Naive thymus-derived CD4-positive, alpha-beta T cell (primary cell): Measurements from ENCODE around the gene ZNF286A. TPM values are rescaled to one million over a fixed set of nuclear protein-coding genes. Genes with fewer than 3 reads are reported as not detected.
"Not testable (repeated sequence)": the region's sequence is repeated elsewhere in the genome, so short reads cannot be mapped to it uniquely, and the experiment has no call there.

Experiments
- ATAC-seq: fragments of 150-1000 bp; cut with Tn5 transposase; 2 replicates; pipeline ENCODE4 v1.10.0; 2021; ENCODE audit warnings: mild to moderate bottlenecking, moderate library complexity
- CTCF ChIA-PET: fragments of 350-600 bp; sonication (Branson Sonifier 250); formaldehyde crosslinking; loops from one replicate; lab custom pipeline; 2021; ENCODE audit warnings: antibody characterized with exemption; lab: Charles Lee
- POLR2A ChIA-PET: fragments of 350-600 bp; sonication (Branson Sonifier 250); formaldehyde crosslinking; loops from one replicate; lab custom pipeline; 2021; ENCODE audit warnings: antibody characterized with exemption, inconsistent platforms; lab: Charles Lee
- DNase-seq, 9 donors: peaks; one replicate each; pipeline versions ENCODE4 v3.0.0 to v3.0.0-alpha.2; 2020 to 2022; ENCODE audit warnings: mixed read lengths in 1 of 9
- H3K27ac ChIP-seq: one replicate; pipeline ENCODE4 v1.7.0; 2013; ENCODE audit warnings: mild to moderate bottlenecking, low read depth, low read length, moderate library complexity
- H3K27me3 ChIP-seq, 2 donors: one replicate each; pipeline ENCODE4 v1.7.0; 2013; ENCODE audit warnings: low read length in 2 of 2, mild to moderate bottlenecking in 2 of 2, moderate library complexity in 2 of 2; ENCODE audit not compliant: control insufficient read depth in 2 of 2, insufficient read depth in 2 of 2
- H3K36me3 ChIP-seq, 3 experiments: 1 replicate in 2 of 3; 2 replicates in 1 of 3; pipeline ENCODE4 v1.7.0; 2013; ENCODE audit warnings: low read length in 3 of 3, mild to moderate bottlenecking in 3 of 3, moderate library complexity in 1 of 3; ENCODE audit not compliant: insufficient read depth in 3 of 3, control insufficient read depth in 2 of 3
- H3K4me1 ChIP-seq, 2 donors: one replicate each; pipeline ENCODE4 v1.7.0; 2013; ENCODE audit warnings: low read length in 2 of 2, mild to moderate bottlenecking in 2 of 2, moderate library complexity in 1 of 2; ENCODE audit not compliant: control insufficient read depth in 2 of 2, insufficient read depth in 2 of 2
- H3K4me3 ChIP-seq: 2 replicates; pipeline ENCODE4 v1.7.0; 2013; ENCODE audit warnings: mild to moderate bottlenecking, low read length
- H3K9me3 ChIP-seq, 3 experiments: 1 replicate in 2 of 3; 2 replicates in 1 of 3; pipeline ENCODE4 v1.7.0; 2013; ENCODE audit warnings: low read length in 3 of 3; ENCODE audit not compliant: control insufficient read depth in 2 of 3
- H3K27ac Mint-ChIP-seq, 9 donors: one replicate each; pipeline ENCODE4 v1.8.0; 2020 to 2022; ENCODE audit warnings: mixed read lengths in 9 of 9, mild to moderate bottlenecking in 8 of 9, moderate library complexity in 5 of 9, inconsistent platforms in 2 of 9
- H3K27me3 Mint-ChIP-seq, 5 donors: one replicate each; pipeline ENCODE4 v1.8.0; 2021 to 2022; ENCODE audit warnings: mixed read lengths in 5 of 5, mild to moderate bottlenecking in 1 of 5
- H3K36me3 Mint-ChIP-seq, 5 donors: one replicate each; pipeline ENCODE4 v1.8.0; 2020 to 2022; ENCODE audit warnings: mixed read lengths in 5 of 5, mild to moderate bottlenecking in 3 of 5, inconsistent platforms in 1 of 5
- H3K4me1 Mint-ChIP-seq, 7 donors: one replicate each; pipeline ENCODE4 v1.8.0; 2020 to 2022; ENCODE audit warnings: mixed read lengths in 7 of 7, mild to moderate bottlenecking in 3 of 7, inconsistent platforms in 1 of 7
- H3K4me3 Mint-ChIP-seq, 10 donors: one replicate each; pipeline ENCODE4 v1.8.0; 2020 to 2022; ENCODE audit warnings: mild to moderate bottlenecking in 10 of 10, mixed read lengths in 10 of 10, moderate library complexity in 6 of 10, inconsistent platforms in 2 of 10
- H3K9me3 Mint-ChIP-seq, 11 donors: one replicate each; pipeline ENCODE4 v1.8.0; 2020 to 2022; ENCODE audit warnings: mixed read lengths in 11 of 11, mild to moderate bottlenecking in 4 of 11, inconsistent platforms in 1 of 11, moderate library complexity in 1 of 11
- intact Hi-C, 2 donors: fragments of 100-400 bp; cut with micrococcal nuclease; formaldehyde crosslinking; loops; one replicate each; pipeline ENCODE4 v1.15.1; 2023
- polyA plus RNA-seq, 2 donors: library from polyadenylated mRNA; unstranded; fragments of 300-500 nt; fragmentation: Illumina TruSeq; gene quantifications; one replicate each; pipeline ENCODE4 v1.2.3, GENCODE V29; 2021
- total RNA-seq, 6 experiments: library from RNA in 5 of 6; stranded (reverse) in 5 of 6; gene quantifications; 1 replicate in 5 of 6; 2 replicates in 1 of 6; pipeline ENCODE4 v1.2.3 and lab custom pipeline; 2021 to 2026

The ZNF286A gene
- total RNA-seq (10 to 100 TPM; 14.7 to 32.1 (median 23.6) TPM), polyA plus RNA-seq (10 to 100 TPM; 15.4 to 16.3 TPM), total RNA-seq (lab: John Stamatoyannopoulos, UW) (5.5 reads per million, percentile 25 among the genes with 10 or more reads in this experiment)

- DNase-seq (peak; percentile 78 to 94 (median 88)), ATAC-seq (peak; percentile 97)
- H3K4me1 ChIP-seq, H3K27me3 ChIP-seq, POLR2A ChIA-PET, CTCF ChIA-PET, H3K36me3 ChIP-seq, H3K27me3 Mint-ChIP-seq, H3K9me3 Mint-ChIP-seq, H3K9me3 ChIP-seq: not testable (repeated sequence)
- H3K4me3 ChIP-seq, result peak within 1 kb of the TSS; percentile 85
- Mint-ChIP-seq H3K27ac (peak within 1 kb of the TSS; percentile 88 to 98 (median 95)), H3K36me3 (peaks cover 0 to 20% (median 8%) of the 10 kb centered on the region in 5 donors), H3K4me3 (peak within 1 kb of the TSS; percentile 94 to 99 (median 98)), H3K4me1 (peaks cover 0 to 18% (median 15%) of the 10 kb centered on the region in 7 donors)
- peak within 1 kb of the TSS; percentile 75 for H3K27ac ChIP-seq
- intact Hi-C loops, result loop anchor here (1.0 to 5.0 kb wide), 4 partner anchors 15 to 299 kb away; partner anchors contain the start of genes TRIM16 (in 2 of the 2), TTC19 (in 2 of the 2) and ZSWIM7 (in 2 of the 2)
Observed at GRCh38 chr17:15699413-15699924, at the start of gene ZNF286A. ZNF286A (plus strand) TSS chr17:15699752; CDS start chr17:15700330, 578 bp downstream.

- Histone ChIP-seq H3K36me3 (no peaks in the 10 kb centered on the region), H3K4me1 (no peaks in the 10 kb centered on the region), H3K27ac (no peak overlapping the region), H3K9me3 (no peaks in the 10 kb centered on the region), H3K27me3 (no peaks in the 10 kb centered on the region), H3K4me3 (no peak overlapping the region)
- Mint-ChIP-seq H3K27ac (peak overlapping the region in 1 of 9 donors; percentile 36), H3K4me3 (peak overlapping the region in 1 of 10 donors; percentile 78), H3K9me3 (no peaks in the 10 kb centered on the region), H3K36me3 (peaks cover 0 to 5% (median 0%) of the 10 kb centered on the region in 5 donors), H3K4me1 (peaks cover 5 to 53% (median 11%) of the 10 kb centered on the region in 7 donors), H3K27me3 (no peaks in the 10 kb centered on the region)
- no peak for ATAC-seq
- DNase-seq, result no peak
- CTCF ChIA-PET, result no interaction called here
- POLR2A ChIA-PET, result no interaction called here
- intact Hi-C loops, result no loop called here
Observed at GRCh38 chr17:15649861-15650421, 49.6 kb upstream of the ZNF286A start.

- ChIA-PET CTCF (no interaction called here), POLR2A (interaction anchor here (1.0 kb wide), 1 partner anchor 381 kb away, joined by 5 read pairs; no protein-coding TSS in a partner anchor)
- ATAC-seq, result peak; percentile 2
- no peaks in the 10 kb centered on the region for H3K27me3 ChIP-seq
- Mint-ChIP-seq H3K9me3 (no peaks in the 10 kb centered on the region), H3K4me3 (peak overlapping the region in 3 of 10 donors; percentile 57 to 78 (median 59)), H3K27me3 (no peaks in the 10 kb centered on the region), H3K36me3 (peaks cover 0 to 5% (median 0%) of the 10 kb centered on the region in 5 donors), H3K4me1 (peaks cover 5 to 45% (median 11%) of the 10 kb centered on the region in 7 donors), H3K27ac (peak overlapping the region in 1 of 9 donors; percentile 78)
- no peak overlapping the region for H3K27ac ChIP-seq
- no peaks in the 10 kb centered on the region for H3K36me3 ChIP-seq
- DNase-seq, result no peak
- no peak overlapping the region for H3K4me3 ChIP-seq
- no peaks in the 10 kb centered on the region for H3K4me1 ChIP-seq
- intact Hi-C loops, result no loop called here
- H3K9me3 ChIP-seq, result no peaks in the 10 kb centered on the region
Observed at GRCh38 chr17:15650741-15651582, 48.6 kb upstream of the ZNF286A start.

- H3K27ac Mint-ChIP-seq, result peak overlapping the region in 4 of 9 donors; percentile 24 to 78 (median 46)
- ATAC-seq, result peak; percentile 92
- peaks cover 5 to 42% (median 11%) of the 10 kb centered on the region in 7 donors for H3K4me1 Mint-ChIP-seq
- Histone ChIP-seq H3K36me3 (no peaks in the 10 kb centered on the region), H3K9me3 (no peaks in the 10 kb centered on the region), H3K27ac (no peak overlapping the region), H3K4me3 (no peak overlapping the region), H3K4me1 (no peaks in the 10 kb centered on the region), H3K27me3 (no peaks in the 10 kb centered on the region)
- peak overlapping the region; percentile 11 to 78 (median 58) for H3K4me3 Mint-ChIP-seq
- intact Hi-C loops, result no loop called here
- CTCF ChIA-PET, result no interaction called here
- POLR2A ChIA-PET, result interaction anchor here (1.0 kb wide), 1 partner anchor 380 kb away, joined by 5 read pairs; no protein-coding TSS in a partner anchor
- H3K27me3 Mint-ChIP-seq, result no peaks in the 10 kb centered on the region
- peak in 6 of 9 donors; percentile 2 to 26 (median 4) for DNase-seq
- H3K9me3 Mint-ChIP-seq, result peaks cover 0 to 1% (median 0%) of the 10 kb centered on the region in 11 donors
- H3K36me3 Mint-ChIP-seq, result peaks cover 0 to 9% (median 4%) of the 10 kb centered on the region in 5 donors
Observed at GRCh38 chr17:15651583-15652110, 47.9 kb upstream of the ZNF286A start.

- ChIA-PET POLR2A (no interaction called here), CTCF (no interaction called here)
- Histone ChIP-seq H3K4me1 (no peaks in the 10 kb centered on the region), H3K27me3 (no peaks in the 10 kb centered on the region), H3K4me3 (no peak overlapping the region), H3K27ac (no peak overlapping the region), H3K36me3 (no peaks in the 10 kb centered on the region), H3K9me3 (no peaks in the 10 kb centered on the region)
- peak overlapping the region in 1 of 10 donors; percentile 24 for H3K4me3 Mint-ChIP-seq
- no peak for ATAC-seq
- H3K36me3 Mint-ChIP-seq, result peaks cover 0 to 16% (median 11%) of the 10 kb centered on the region in 5 donors
- peaks cover 5 to 39% (median 11%) of the 10 kb centered on the region in 7 donors for H3K4me1 Mint-ChIP-seq
- peak overlapping the region in 1 of 9 donors; percentile 72 for H3K27ac Mint-ChIP-seq
- peaks cover 0 to 2% (median 0%) of the 10 kb centered on the region in 11 donors for H3K9me3 Mint-ChIP-seq
- no peaks in the 10 kb centered on the region for H3K27me3 Mint-ChIP-seq
- intact Hi-C loops, result no loop called here
- DNase-seq, result no peak
Observed at GRCh38 chr17:15652960-15653359, 46.6 kb upstream of the ZNF286A start.

- H3K27me3 ChIP-seq, H3K4me3 ChIP-seq, H3K9me3 ChIP-seq, H3K4me1 ChIP-seq, H3K27ac ChIP-seq, H3K27ac Mint-ChIP-seq, ATAC-seq, H3K9me3 Mint-ChIP-seq, H3K4me3 Mint-ChIP-seq, intact Hi-C loops, DNase-seq, H3K36me3 ChIP-seq, CTCF ChIA-PET, H3K27me3 Mint-ChIP-seq, POLR2A ChIA-PET: not testable (repeated sequence)
- H3K4me1 Mint-ChIP-seq, result peaks cover 5 to 28% (median 11%) of the 10 kb centered on the region in 7 donors
- peaks cover 0 to 23% (median 11%) of the 10 kb centered on the region in 5 donors for H3K36me3 Mint-ChIP-seq
Observed at GRCh38 chr17:15654401-15654800, 45.2 kb upstream of the ZNF286A start.
